HCT116 (cell line): ENCODE data around the gene BCL11A.

Source experiments
- ELF1 ChIP-seq: IDR thresholded peaks from 2 replicates; pipeline ENCODE4 v1.6.1; 2012; ENCODE audit warnings: low read depth, borderline replicate concordance
- EZH2phosphoT487 ChIP-seq: fragments of 200-600 bp; IDR thresholded peaks from 2 replicates; pipeline ENCODE4 v1.6.1; 2018; ENCODE audit warnings: antibody characterized with exemption, borderline replicate concordance
- ZFX ChIP-seq: fragments of 450-650 bp; IDR thresholded peaks from 2 replicates; pipeline ENCODE4 v1.6.1; 2017
- TF ChIP-seq, protein P1 (sequence below): IDR thresholded peaks from 2 replicates; pipeline ENCODE4 v1.6.1; 2012; ENCODE audit warnings: low read depth
- TF ChIP-seq, protein P2 (sequence below): IDR thresholded peaks from 2 replicates; pipeline ENCODE4 v1.6.1; 2012

DNA sequence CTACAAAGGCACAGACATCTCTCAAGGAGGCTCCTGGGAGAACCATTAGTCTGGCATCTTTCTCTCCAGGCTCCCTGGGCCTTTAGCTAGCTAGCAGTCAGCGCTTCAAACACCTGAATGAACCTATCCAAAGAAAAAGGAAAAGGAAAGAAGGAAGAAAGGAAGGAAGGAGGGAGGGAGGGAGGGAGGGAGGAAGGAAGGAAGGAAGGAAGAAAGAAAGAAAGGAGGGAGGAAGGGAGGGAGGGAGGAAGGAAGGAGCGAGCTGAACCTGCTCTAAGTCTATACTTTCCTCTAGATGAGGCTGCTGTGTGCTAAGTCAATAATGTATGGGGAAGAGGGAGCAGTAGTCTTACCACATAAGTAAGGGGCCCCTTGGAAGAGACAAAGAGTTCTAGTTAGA, 5.1 kb upstream of the BCL11A start:
- no peak for TF ChIP-seq EZH2phosphoT487
- TF ChIP-seq, protein P1, sequence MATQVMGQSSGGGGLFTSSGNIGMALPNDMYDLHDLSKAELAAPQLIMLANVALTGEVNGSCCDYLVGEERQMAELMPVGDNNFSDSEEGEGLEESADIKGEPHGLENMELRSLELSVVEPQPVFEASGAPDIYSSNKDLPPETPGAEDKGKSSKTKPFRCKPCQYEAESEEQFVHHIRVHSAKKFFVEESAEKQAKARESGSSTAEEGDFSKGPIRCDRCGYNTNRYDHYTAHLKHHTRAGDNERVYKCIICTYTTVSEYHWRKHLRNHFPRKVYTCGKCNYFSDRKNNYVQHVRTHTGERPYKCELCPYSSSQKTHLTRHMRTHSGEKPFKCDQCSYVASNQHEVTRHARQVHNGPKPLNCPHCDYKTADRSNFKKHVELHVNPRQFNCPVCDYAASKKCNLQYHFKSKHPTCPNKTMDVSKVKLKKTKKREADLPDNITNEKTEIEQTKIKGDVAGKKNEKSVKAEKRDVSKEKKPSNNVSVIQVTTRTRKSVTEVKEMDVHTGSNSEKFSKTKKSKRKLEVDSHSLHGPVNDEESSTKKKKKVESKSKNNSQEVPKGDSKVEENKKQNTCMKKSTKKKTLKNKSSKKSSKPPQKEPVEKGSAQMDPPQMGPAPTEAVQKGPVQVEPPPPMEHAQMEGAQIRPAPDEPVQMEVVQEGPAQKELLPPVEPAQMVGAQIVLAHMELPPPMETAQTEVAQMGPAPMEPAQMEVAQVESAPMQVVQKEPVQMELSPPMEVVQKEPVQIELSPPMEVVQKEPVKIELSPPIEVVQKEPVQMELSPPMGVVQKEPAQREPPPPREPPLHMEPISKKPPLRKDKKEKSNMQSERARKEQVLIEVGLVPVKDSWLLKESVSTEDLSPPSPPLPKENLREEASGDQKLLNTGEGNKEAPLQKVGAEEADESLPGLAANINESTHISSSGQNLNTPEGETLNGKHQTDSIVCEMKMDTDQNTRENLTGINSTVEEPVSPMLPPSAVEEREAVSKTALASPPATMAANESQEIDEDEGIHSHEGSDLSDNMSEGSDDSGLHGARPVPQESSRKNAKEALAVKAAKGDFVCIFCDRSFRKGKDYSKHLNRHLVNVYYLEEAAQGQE, result no peak
- TF ChIP-seq ELF1, result no peak
- no peak for TF ChIP-seq ZFX
- TF ChIP-seq, protein P2, sequence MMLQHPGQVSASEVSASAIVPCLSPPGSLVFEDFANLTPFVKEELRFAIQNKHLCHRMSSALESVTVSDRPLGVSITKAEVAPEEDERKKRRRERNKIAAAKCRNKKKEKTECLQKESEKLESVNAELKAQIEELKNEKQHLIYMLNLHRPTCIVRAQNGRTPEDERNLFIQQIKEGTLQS, result no peak
